Hepatocyte (in vitro differentiated cells): ENCODE data around the gene RNF2. TPM values are rescaled to one million over a fixed set of nuclear protein-coding genes. Genes with fewer than 3 reads are reported as not detected.

Experiments used
- DNase-seq: peaks from one replicate; pipeline ENCODE4 v3.0.0-alpha.2; 2016; ENCODE audit warnings: low spot score
- H2AFZ ChIP-seq: fragments of 200-600 bp; sonication (generic); 2 replicates; pipeline ENCODE4 v1.6.0; 2016; ENCODE audit warnings: antibody characterized with exemption, mild to moderate bottlenecking
- H3K27ac ChIP-seq: fragments of 200-600 bp; sonication (generic); 2 replicates; pipeline ENCODE4 v1.5.1; 2016; ENCODE audit warnings: mild to moderate bottlenecking
- H3K27me3 ChIP-seq: fragments of 200-600 bp; sonication (generic); 2 replicates; pipeline ENCODE4 v1.6.1; 2016
- H3K36me3 ChIP-seq: fragments of 200-600 bp; sonication (generic); replicated peaks from 2 replicates; pipeline ENCODE4 v1.5.1; 2016; ENCODE audit warnings: low read depth; ENCODE audit not compliant: insufficient read depth
- H3K4me1 ChIP-seq: fragments of 200-600 bp; sonication (generic); 2 replicates; pipeline ENCODE4 v1.5.1; 2016; ENCODE audit warnings: mild to moderate bottlenecking, moderate library complexity; ENCODE audit not compliant: insufficient read depth
- H3K4me2 ChIP-seq: fragments of 200-600 bp; sonication (generic); 2 replicates; pipeline ENCODE4 v1.6.0; 2016
- H3K4me3 ChIP-seq: fragments of 200-600 bp; sonication (generic); 2 replicates; pipeline ENCODE4 v1.5.1; 2016; ENCODE audit warnings: mild to moderate bottlenecking
- H3K79me2 ChIP-seq: fragments of 200-600 bp; sonication (generic); 2 replicates; pipeline ENCODE4 v1.6.0; 2017; ENCODE audit warnings: mild to moderate bottlenecking
- H3K9me2 ChIP-seq: fragments of 200-600 bp; sonication (generic); replicated peaks from 2 replicates; pipeline ENCODE4 v1.6.0; 2017; ENCODE audit warnings: mild to moderate bottlenecking; ENCODE audit not compliant: insufficient read depth
- H3K9me3 ChIP-seq: fragments of 200-600 bp; sonication (generic); 2 replicates; pipeline ENCODE4 v1.5.1; 2016; ENCODE audit warnings: low read depth, mild to moderate bottlenecking
- H4K20me1 ChIP-seq: fragments of 200-600 bp; sonication (generic); 2 replicates; pipeline ENCODE4 v1.6.0; 2016; ENCODE audit warnings: mild to moderate bottlenecking; ENCODE audit not compliant: insufficient read depth, poor library complexity, severe bottlenecking
- CTCF ChIP-seq: fragments of 200-600 bp; sonication (generic); IDR thresholded peaks from 2 replicates; pipeline ENCODE4 v1.5.1; 2016; ENCODE audit warnings: antibody characterized with exemption, mild to moderate bottlenecking; ENCODE audit not compliant: poor library complexity
- EZH2 ChIP-seq: fragments of 200-600 bp; sonication (generic); IDR thresholded peaks from 2 replicates; pipeline ENCODE4 v1.6.1; 2016; ENCODE audit warnings: antibody characterized with exemption, mild to moderate bottlenecking, borderline replicate concordance
- EZH2phosphoT487 ChIP-seq: fragments of 200-600 bp; sonication (generic); IDR thresholded peaks from one replicate; pipeline ENCODE4 v1.6.1; 2018; ENCODE audit warnings: antibody characterized with exemption, mild to moderate bottlenecking, low read depth, moderate library complexity; ENCODE audit not compliant: unreplicated experiment, severe bottlenecking
- WGBS: methylation state at CpG from one replicate; pipeline ENCODE4 v1.1.6; 2016; ENCODE audit warnings: low lambda C conversion rate; ENCODE audit errors: missing lambda C conversion rate; 5-methylcytosine and 5-hydroxymethylcytosine counted together
- polyA plus RNA-seq: library from polyadenylated mRNA; unstranded; fragments of >200 nt; fragmentation: Nextera tagmentation; extraction: Ambion mirVana; gene quantifications from 2 replicates; pipeline ENCODE4 v1.2.1, GENCODE V29; 2016
- total RNA-seq: library from RNA; depleted of rRNA; stranded (reverse); fragments of >200 nt; gene quantifications from 2 replicates; pipeline ENCODE4 v1.2.3, GENCODE V29; 2014

The RNF2 gene
- total and polyA plus RNA-seq, 2 experiments from 2014 or later = 20.3 to 24.6 TPM

DNA sequence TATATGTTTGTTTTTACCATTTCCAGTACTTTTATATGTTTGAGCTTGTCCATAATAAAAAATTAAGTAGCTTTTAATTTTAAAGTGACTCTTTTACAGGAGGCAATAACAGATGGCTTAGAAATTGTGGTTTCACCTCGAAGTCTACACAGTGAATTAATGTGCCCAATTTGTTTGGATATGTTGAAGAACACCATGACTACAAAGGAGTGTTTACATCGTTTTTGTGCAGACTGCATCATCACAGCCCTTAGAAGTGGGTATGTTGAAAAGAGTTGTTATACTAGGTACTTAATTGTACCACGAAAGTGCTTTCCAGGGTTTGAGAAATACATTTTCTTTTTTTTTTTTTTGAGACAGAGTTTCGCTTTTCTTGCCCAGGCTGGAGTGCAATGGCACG, 46.1 kb downstream of the RNF2 start:
- Histone ChIP-seq H2AFZ (no peak overlapping the region), H3K4me2 (no peak overlapping the region), H3K36me3 (no peaks in the 10 kb centered on the region), H3K4me1 (no peaks in the 10 kb centered on the region), H3K9me3 (no peaks in the 10 kb centered on the region), H3K27me3 (no peaks in the 10 kb centered on the region), H3K4me3 (no peak overlapping the region), H3K27ac (no peak overlapping the region), H4K20me1 (no peaks in the 10 kb centered on the region), H3K9me2 (no peaks in the 10 kb centered on the region), H3K79me2 (peaks cover 13% of the 10 kb centered on the region)
- DNase-seq = no peak
- no peak for TF ChIP-seq EZH2phosphoT487
- no peak for TF ChIP-seq CTCF
- TF ChIP-seq EZH2 = no peak
- 81% methylated on average over 5 of the region's 5 CpGs for WGBS

DNA sequence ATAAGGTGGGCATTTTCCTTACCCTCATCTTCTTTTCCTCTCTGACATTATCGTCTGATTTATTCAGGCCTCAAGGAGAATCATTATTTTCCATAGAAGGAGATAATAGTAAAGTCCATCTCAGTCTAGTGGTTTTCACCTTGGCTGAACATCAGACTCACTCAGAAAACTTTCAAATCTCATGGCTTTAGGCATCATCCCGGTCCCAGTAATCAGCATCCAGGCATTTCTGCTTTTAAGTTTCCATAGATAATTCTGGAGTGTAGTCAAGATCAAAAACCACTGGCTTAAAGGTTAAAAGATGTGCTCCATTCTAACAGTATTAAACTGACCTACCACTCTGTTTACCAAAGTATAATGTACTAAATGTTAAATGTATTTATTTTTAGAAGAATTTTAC, 49.4 kb downstream of the RNF2 start:
- no peak for DNase-seq
- H3K36me3 ChIP-seq = no peaks in the 10 kb centered on the region
- no peaks in the 10 kb centered on the region for H3K4me1 ChIP-seq
- 85% methylated on average over 2 of the region's 2 CpGs for WGBS
- no peak for TF ChIP-seq EZH2
- no peaks in the 10 kb centered on the region for H3K9me3 ChIP-seq
- no peak overlapping the region for H3K4me2 ChIP-seq
- no peak overlapping the region for H2AFZ ChIP-seq
- no peaks in the 10 kb centered on the region for H3K79me2 ChIP-seq
- no peaks in the 10 kb centered on the region for H3K27me3 ChIP-seq
- no peak overlapping the region for H3K4me3 ChIP-seq
- no peaks in the 10 kb centered on the region for H4K20me1 ChIP-seq
- H3K9me2 ChIP-seq = no peaks in the 10 kb centered on the region
- H3K27ac ChIP-seq = no peak overlapping the region

GRCh38 chr1:185096531-185096930, 51.2 kb downstream of the RNF2 start:
- H2AFZ ChIP-seq = no peak overlapping the region
- no peaks in the 10 kb centered on the region for H3K9me3 ChIP-seq
- WGBS = 91% methylated on average over 2 of the region's 2 CpGs

DNA sequence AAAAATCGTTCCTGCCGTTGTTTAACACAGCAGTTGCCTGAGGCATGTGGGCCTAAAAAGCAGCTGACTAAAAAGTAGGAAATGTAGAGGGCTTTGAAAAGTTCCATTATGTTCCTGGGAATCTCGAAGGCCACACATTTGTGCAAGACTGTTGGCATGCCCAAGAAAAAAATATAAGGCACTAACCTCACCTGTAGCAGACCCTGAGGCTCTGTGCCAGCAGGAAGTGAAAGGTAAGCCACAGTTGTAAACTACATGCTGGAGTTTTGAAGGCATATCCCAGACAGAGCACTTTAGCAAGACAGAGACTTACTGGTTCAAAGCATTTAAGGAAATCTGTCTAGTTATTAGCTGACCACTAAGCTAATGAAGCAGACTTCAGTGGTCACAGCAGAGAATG, 58.7 kb downstream of the RNF2 start:
- Histone ChIP-seq H3K79me2 (no peaks in the 10 kb centered on the region), H3K36me3 (no peaks in the 10 kb centered on the region), H3K27ac (no peak overlapping the region), H3K4me2 (no peak overlapping the region), H3K9me3 (no peaks in the 10 kb centered on the region), H3K4me1 (no peaks in the 10 kb centered on the region), H3K27me3 (no peaks in the 10 kb centered on the region), H2AFZ (no peak overlapping the region), H4K20me1 (no peaks in the 10 kb centered on the region), H3K9me2 (no peaks in the 10 kb centered on the region), H3K4me3 (no peak overlapping the region)
- DNase-seq = no peak
- no peak for TF ChIP-seq EZH2phosphoT487
- no peak for TF ChIP-seq CTCF
- TF ChIP-seq EZH2 = no peak
- 57% methylated on average over 3 of the region's 3 CpGs for WGBS

More at GRCh38 chr1:185096531-185096930, 51.2 kb downstream of the RNF2 start:
- Histone ChIP-seq H3K27ac (no peak overlapping the region), H4K20me1 (no peaks in the 10 kb centered on the region), H3K4me2 (no peak overlapping the region), H3K36me3 (no peaks in the 10 kb centered on the region), H3K4me3 (no peak overlapping the region), H3K4me1 (no peaks in the 10 kb centered on the region), H3K27me3 (no peaks in the 10 kb centered on the region), H3K9me2 (no peaks in the 10 kb centered on the region), H3K79me2 (no peaks in the 10 kb centered on the region)
- TF ChIP-seq EZH2 = no peak
- TF ChIP-seq EZH2phosphoT487 = no peak
- no peak for TF ChIP-seq CTCF
- DNase-seq = no peak
